ENCODE measurements around the gene STRA8.
"Not testable (repeated sequence)": the region's sequence is repeated elsewhere in the genome, so short reads cannot be mapped to it uniquely, and the experiment has no call there.

Gene STRA8

DNA sequence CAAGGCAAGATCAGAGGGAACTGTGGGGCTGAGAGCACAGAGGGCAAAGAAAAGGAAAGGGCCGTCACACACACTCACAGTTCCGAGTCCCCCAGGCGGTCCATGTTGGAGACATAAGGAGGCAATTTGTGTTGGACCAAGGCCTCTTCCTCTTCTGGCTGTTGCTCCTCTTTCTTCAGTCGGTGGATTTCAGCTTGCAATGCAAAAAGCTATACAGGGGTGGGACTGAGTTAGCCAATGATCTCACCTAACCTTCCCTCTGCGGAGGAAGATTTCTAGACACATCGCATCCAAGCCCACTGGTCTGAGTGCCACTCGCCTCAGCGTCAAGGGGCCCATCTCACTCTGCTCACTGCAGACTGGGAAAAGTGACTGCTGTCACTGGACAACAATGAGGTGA lies 27.8 kb upstream of the STRA8 start:
- no peak for DNase-seq

- no peak for DNase-seq
Measured at GRCh38 chr7:135206941-135207391, 26.7 kb upstream of the STRA8 start.

GRCh38 chr7:135207406-135208101 lies 26.1 kb upstream of the STRA8 start:
- no peak for DNase-seq

DNA sequence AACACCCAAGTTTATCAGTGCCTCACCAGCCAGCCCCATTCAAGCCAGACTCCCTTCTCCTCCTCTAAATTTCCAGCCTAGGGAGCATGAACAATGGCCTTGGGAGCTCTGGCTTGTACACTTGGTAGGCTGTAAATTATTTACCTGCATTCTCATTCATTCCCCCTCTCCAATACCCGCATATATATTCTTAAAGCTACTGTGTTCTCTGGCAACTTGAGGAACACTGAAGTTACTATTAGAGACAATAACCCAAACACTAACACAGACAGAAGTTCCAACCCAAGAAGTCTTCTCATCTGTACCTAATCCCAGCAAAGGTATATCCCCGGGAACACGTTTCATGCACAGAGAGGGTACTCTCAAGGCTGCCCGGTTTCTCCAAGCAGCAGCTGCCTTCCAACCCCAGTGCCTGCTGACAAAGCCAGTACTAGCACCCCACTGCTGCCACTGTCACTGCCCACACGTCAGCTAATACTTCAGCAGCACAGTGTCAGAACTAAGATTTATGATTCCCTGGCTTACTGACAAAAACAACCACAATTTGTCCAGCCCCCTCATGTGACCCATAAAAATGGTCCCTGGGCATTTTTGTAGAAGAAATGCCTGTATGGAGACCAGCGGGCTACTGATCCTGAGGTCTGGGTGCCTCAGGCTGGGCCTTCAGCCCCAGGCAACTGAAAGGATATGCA lies 25.4 kb upstream of the STRA8 start:
- no peak for DNase-seq

- no peak for DNase-seq
Measured at GRCh38 chr7:135209225-135209834, 24.3 kb upstream of the STRA8 start.

- no peak for DNase-seq
Measured at GRCh38 chr7:135210888-135211178, 22.8 kb upstream of the STRA8 start.

GRCh38 chr7:135211179-135211945 lies 22.3 kb upstream of the STRA8 start, which contains the start of gene WDR91:
WDR91 (minus strand) TSS chr7:135211526; CDS start chr7:135211502, 24 bp downstream.
- DNase-seq, result peak; percentile 99

GRCh38 chr7:135211946-135212685 lies 21.5 kb upstream of the STRA8 start:
- DNase-seq, result peak; percentile 70

DNA sequence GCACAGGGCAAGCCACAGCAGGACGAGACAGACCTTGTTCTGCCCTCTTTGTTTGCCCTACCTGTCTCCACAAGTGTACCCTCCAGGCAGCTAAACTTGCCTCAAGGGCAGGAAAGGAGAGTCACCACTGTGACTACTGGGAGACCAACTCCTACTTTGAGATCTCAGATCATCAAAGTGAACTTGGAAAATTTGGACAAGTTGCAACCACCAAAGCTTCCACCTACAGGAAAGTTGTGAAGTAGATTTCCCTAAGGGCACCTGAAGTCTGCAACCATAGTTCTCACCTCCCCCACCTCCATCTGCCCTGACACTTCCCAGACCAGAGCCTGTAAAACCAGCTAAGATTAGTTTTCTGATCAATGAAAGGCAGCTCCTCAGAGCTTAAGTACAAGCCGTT lies 19.8 kb upstream of the STRA8 start:
- DNase-seq, result no peak

GRCh38 chr7:135215180-135215579 lies 18.5 kb upstream of the STRA8 start:
- DNase-seq, result no peak

DNA sequence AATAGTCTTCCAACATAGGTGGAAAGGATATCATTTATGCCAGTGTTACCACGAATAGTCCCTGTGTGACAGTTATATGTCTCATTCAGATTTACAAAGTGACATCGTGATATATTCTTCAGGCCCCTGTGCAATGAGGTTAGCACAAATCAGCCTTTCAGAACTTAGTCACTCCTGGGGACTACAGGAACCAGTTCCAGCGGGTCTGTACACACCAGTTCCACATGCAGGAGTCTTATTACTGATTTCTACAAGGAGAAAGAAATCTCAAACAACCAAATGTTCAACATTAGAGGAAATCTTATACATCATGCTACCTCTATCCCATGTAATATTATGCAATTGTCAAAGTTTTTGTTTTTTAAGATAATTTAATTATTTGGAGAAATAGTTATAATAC lies 17.9 kb upstream of the STRA8 start:
- DNase-seq, result no peak

- DNase-seq, result no peak
Measured at GRCh38 chr7:135217645-135218509, 15.8 kb upstream of the STRA8 start.

DNA sequence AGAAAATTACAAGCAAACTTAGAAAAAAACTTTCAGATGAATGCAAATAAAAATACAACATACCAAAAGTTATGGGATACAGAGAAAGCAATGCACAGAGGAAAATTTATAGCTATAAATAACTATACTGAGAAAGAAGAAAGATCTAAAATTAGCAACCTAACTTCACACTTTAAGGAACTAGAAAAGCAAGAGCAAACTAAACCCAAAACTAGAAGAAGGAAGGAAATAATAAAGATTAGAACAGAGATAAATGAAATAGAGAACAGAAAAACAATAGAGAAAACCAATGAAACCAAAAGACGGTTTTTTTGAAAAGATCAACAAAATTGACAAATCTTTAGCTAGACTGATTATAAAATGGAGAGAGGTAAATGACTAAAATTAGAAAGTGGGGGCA lies 9.6 kb upstream of the STRA8 start:
- no peak for DNase-seq

DNA sequence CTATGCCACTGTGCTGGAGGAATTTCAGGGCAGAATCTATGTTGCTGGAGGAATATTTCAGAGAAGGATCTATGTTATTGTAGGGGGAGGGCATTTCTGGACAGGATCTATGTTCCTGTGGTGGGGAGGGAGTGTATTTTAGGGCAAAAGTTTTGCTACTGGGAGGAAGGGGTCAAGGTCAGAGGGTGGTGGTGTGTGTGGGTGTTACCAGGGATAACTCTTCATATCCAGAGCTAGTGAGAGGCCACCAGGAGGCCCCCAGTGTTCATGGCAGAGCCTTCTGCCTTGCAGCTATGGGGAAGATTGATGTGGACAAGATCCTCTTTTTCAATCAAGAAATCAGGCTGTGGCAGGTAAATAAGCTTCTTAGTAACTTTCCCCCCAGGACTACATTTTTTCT lies 2.0 kb upstream of the STRA8 start:
- DNase-seq, result no peak

DNA sequence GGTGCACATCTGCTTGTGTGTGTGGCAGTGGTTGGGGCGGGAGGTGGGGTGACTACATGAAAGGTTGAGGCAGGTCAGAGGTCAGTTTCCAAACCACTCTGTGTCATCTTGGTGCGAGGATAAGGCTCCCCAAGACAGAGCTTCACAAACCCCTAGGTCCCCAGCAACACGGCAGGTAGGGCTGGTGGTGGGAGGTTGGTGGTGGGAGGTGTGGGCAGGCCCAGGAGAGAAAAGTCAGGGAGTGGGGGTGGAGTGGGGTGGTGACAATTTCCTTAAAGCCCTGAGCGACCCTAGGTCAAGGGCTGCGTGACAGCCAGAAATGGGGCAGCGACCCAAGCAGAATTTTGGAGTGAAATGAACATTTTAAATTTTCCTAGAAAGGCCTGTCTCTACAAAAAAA lies 1.6 kb upstream of the STRA8 start:
- DNase-seq, result no peak

- DNase-seq, result no peak
Measured at GRCh38 chr7:135232720-135233119, 918 bp upstream of the STRA8 start.

- not testable (repeated sequence) for DNase-seq
Measured at GRCh38 chr7:135234095-135234494, 457 bp downstream of the STRA8 start.

- no peak for DNase-seq
Measured at GRCh38 chr7:135234727-135235126, 1.1 kb downstream of the STRA8 start.

- DNase-seq, result no peak
Measured at GRCh38 chr7:135235841-135236240, 2.2 kb downstream of the STRA8 start.

GRCh38 chr7:135236727-135237126 lies 3.1 kb downstream of the STRA8 start:
- no peak for DNase-seq

DNA sequence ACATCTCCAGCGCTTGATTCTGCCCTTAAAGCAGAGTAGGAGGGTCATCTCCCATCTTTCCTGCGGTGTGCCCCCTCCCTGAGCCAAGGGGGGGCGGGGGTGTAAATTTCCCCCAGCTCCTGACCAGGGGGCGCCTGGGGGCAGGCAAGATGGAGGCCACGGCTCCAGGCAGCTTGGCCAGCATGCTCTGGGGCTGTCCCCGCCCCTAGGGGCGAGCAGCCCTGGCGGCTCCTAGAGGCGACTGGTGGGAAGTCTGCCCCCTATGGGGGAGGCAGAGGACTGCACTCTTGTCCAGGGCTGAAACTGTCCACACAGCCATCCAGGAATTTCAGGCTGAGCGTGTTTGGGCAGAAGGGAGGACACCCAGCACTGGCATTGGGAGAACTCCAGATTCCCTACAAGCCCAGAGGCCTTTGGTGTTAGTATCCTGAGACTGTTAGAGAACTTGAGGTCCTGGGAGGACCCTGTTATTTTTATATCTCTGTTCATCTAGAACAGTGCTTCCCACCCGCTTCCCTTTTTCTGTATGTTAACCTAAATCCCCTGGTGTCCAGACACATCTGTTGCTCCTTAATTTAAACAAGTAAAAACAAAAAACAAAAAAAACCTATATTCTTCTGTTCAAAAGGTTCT lies 4.6 kb downstream of the STRA8 start:
- DNase-seq, result no peak

All from femur (tissue), 1 donor.